ENCODE measurements around the gene KY. TPM values are rescaled to one million over a fixed set of nuclear protein-coding genes. Genes with fewer than 3 reads are reported as not detected.

Gene KY
- total and polyA plus RNA-seq, 8 donors: 0.10 to 4.3 (median 1.1) TPM

- ATAC-seq: no peak
- DNase-seq: no peak
Observed at GRCh38 chr3:134644731-134645514, 5.9 kb downstream of the KY start.

GRCh38 chr3:134643150-134643675 is 7.6 kb downstream of the KY start:
- H3K27me3 ChIP-seq: no peaks in the 10 kb centered on the region
- TF ChIP-seq CTCF (IDR thresholded peaks at IDR 0.05): no peak
- intact Hi-C loops (cut with DNase I): no loop called here
- H3K4me3 ChIP-seq: no peak overlapping the region
- DNase-seq: no peak
- H3K4me1 ChIP-seq: no peaks in the 10 kb centered on the region
- ATAC-seq: no peak
- no peaks in the 10 kb centered on the region for H3K9me3 ChIP-seq
- no peak overlapping the region for H3K27ac ChIP-seq
- H3K36me3 ChIP-seq: no peaks in the 10 kb centered on the region

More at GRCh38 chr3:134644731-134645514, 5.9 kb downstream of the KY start:
- no peak overlapping the region for H3K4me3 ChIP-seq
- no peak overlapping the region for H3K27ac ChIP-seq
- H3K27me3 ChIP-seq: peaks cover 0 to 3% of the 10 kb centered on the region in 2 donors
- no peaks in the 10 kb centered on the region for H3K36me3 ChIP-seq
- H3K9me3 ChIP-seq: no peaks in the 10 kb centered on the region
- intact Hi-C loops (cut with DNase I): no loop called here
- no peaks in the 10 kb centered on the region for H3K4me1 ChIP-seq
- no peak for TF ChIP-seq CTCF (IDR thresholded peaks at IDR 0.05)

GRCh38 chr3:134642445-134643149 is 8.2 kb downstream of the KY start:
- Histone ChIP-seq H3K4me1 (no peaks in the 10 kb centered on the region), H3K27me3 (no peaks in the 10 kb centered on the region), H3K9me3 (no peaks in the 10 kb centered on the region), H3K4me3 (no peak overlapping the region), H3K27ac (no peak overlapping the region), H3K36me3 (no peaks in the 10 kb centered on the region)
- ATAC-seq (no peak), DNase-seq (no peak)
- TF ChIP-seq CTCF (IDR thresholded peaks at IDR 0.05): no peak
- intact Hi-C loops (cut with DNase I): no loop called here

GRCh38 chr3:134641671-134642300 is 9.0 kb downstream of the KY start:
- DNase-seq (no peak), ATAC-seq (no peak)
- H3K27me3 ChIP-seq: no peaks in the 10 kb centered on the region
- H3K4me3 ChIP-seq: no peak overlapping the region
- no peaks in the 10 kb centered on the region for H3K9me3 ChIP-seq
- no peaks in the 10 kb centered on the region for H3K36me3 ChIP-seq
- H3K27ac ChIP-seq: no peak overlapping the region
- intact Hi-C loops (cut with DNase I): no loop called here
- no peak for TF ChIP-seq CTCF (IDR thresholded peaks at IDR 0.05)
- H3K4me1 ChIP-seq: no peaks in the 10 kb centered on the region

Measured in left lung (tissue), 10 donors.